Loucy (cell line): ENCODE measurements around the gene TM9SF1.

Experiments used
- H2AFZ ChIP-seq: fragments of 200-600 bp; sonication (generic); 2 replicates; pipeline ENCODE4 v1.6.0; 2016; ENCODE audit warnings: antibody characterized with exemption, mild to moderate bottlenecking, low read length, moderate library complexity
- H3F3A ChIP-seq: fragments of 200-600 bp; 2 replicates; pipeline ENCODE4 v1.6.0; 2016; ENCODE audit warnings: antibody characterized with exemption, low read depth, mild to moderate bottlenecking
- H3K27me3 ChIP-seq: fragments of 200-600 bp; sonication (generic); 2 replicates; pipeline ENCODE4 v1.6.1; 2014; ENCODE audit warnings: low read length, mild to moderate bottlenecking; ENCODE audit not compliant: insufficient read depth, poor library complexity, severe bottlenecking
- H3K36me3 ChIP-seq: fragments of 200-600 bp; sonication (generic); 2 replicates; pipeline ENCODE4 v1.6.1; 2016; ENCODE audit warnings: low read length; ENCODE audit not compliant: insufficient read depth
- H3K4me1 ChIP-seq: fragments of 200-600 bp; sonication (generic); 2 replicates; pipeline ENCODE4 v1.5.1; 2014; ENCODE audit warnings: low read length, mild to moderate bottlenecking; ENCODE audit not compliant: insufficient read depth, poor library complexity, severe bottlenecking
- H3K4me2 ChIP-seq: fragments of 200-600 bp; sonication (generic); 2 replicates; pipeline ENCODE4 v1.6.0; 2014; ENCODE audit warnings: antibody characterized with exemption, low read length, low read depth, mild to moderate bottlenecking; ENCODE audit not compliant: poor library complexity, severe bottlenecking
- H3K4me3 ChIP-seq: fragments of 200-600 bp; sonication (generic); 2 replicates; pipeline ENCODE4 v1.5.1; 2014; ENCODE audit warnings: low read length, mild to moderate bottlenecking, mixed read lengths; ENCODE audit not compliant: poor library complexity, severe bottlenecking
- H3K79me2 ChIP-seq: fragments of 200-600 bp; sonication (generic); 2 replicates; pipeline ENCODE4 v1.6.1; 2014; ENCODE audit warnings: low read length; ENCODE audit not compliant: insufficient read depth
- H3K9ac ChIP-seq: fragments of 200-600 bp; sonication (generic); 2 replicates; pipeline ENCODE4 v1.6.0; 2014; ENCODE audit warnings: mild to moderate bottlenecking, low read depth, low read length, moderate library complexity; ENCODE audit not compliant: poor library complexity, severe bottlenecking
- H3K9me2 ChIP-seq: fragments of 200-600 bp; sonication (generic); replicated peaks from 2 replicates; pipeline ENCODE4 v1.6.1; 2016; ENCODE audit warnings: low read depth, low read length, mixed read lengths
- H3K9me3 ChIP-seq: fragments of 200-600 bp; sonication (generic); 2 replicates; pipeline ENCODE4 v1.6.1; 2014; ENCODE audit warnings: mild to moderate bottlenecking, antibody characterized with exemption, low read length, low read depth; ENCODE audit not compliant: insufficient read depth
- H4K20me1 ChIP-seq: fragments of 200-600 bp; sonication (generic); 2 replicates; pipeline ENCODE4 v1.6.0; 2014; ENCODE audit warnings: antibody characterized with exemption, low read length, mild to moderate bottlenecking; ENCODE audit not compliant: insufficient read depth, poor library complexity, severe bottlenecking
- CTCF ChIP-seq: fragments of 200-600 bp; sonication (generic); conservative IDR thresholded peaks from 2 replicates; pipeline ENCODE4 v1.5.1; 2014; ENCODE audit warnings: mild to moderate bottlenecking, antibody characterized with exemption, low read length
- EZH2phosphoT487 ChIP-seq: fragments of 200-600 bp; IDR thresholded peaks from 2 replicates; pipeline ENCODE4 v1.6.1; 2018; ENCODE audit warnings: antibody characterized with exemption, mild to moderate bottlenecking, moderate library complexity, borderline replicate concordance

Gene TM9SF1

DNA sequence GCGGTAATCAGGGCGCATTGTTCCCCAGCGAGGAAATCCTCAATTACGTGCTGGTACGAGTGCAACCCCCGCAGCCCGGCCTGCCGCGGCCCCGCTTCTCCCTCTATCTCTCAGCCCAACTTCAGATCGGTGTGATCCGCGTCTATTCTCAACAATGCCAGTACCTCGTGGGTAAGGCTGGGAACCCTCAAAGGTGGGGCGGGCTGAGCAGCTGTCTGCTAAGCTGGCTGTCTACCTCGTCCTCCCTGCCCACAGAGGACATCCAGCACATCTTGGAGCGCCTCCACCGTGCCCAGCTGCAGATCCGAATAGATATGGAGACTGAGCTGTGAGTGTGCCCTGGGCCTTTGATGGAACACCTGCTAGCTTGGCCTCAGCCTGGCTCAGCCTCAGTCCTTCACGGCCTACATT, 22.4 kb downstream of the TM9SF1 start:
- TF ChIP-seq EZH2phosphoT487, result no peak
- TF ChIP-seq CTCF, result no peak
- H3K9ac ChIP-seq, result no peak overlapping the region
- no peak overlapping the region for H3K4me2 ChIP-seq

DNA sequence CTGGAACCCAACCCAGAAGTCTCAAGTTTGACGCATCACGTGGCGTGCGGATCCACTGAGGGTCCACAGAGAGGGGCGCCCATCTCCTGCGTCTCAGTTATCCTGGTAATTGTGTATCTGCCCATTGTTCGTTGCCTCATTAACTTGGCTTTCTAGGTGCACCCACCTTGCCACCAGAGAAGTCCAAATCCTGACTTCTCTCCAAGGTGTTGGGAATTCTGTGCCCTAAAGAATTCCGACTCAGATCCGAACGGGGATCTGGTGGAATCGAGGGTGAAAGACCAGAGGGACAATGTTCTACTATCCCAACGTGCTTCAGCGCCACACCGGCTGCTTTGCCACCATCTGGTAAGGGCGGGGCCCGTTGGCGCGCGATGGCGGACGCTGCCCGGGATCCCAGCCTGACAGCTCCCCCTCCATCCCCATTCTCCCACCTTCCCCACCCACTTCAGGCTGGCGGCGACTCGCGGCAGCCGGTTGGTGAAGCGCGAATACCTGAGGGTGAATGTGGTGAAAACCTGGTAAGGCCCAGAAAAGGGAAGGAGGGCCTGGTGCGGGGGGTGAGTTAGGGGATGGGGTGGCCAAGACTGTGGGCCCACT, 22.9 kb downstream of the TM9SF1 start:
- no peak overlapping the region for H2AFZ ChIP-seq
- TF ChIP-seq EZH2phosphoT487, result no peak
- TF ChIP-seq CTCF, result no peak
- H4K20me1 ChIP-seq, result no peaks in the 10 kb centered on the region
- no peaks in the 10 kb centered on the region for H3K9me3 ChIP-seq
- H3F3A ChIP-seq, result no peaks in the 10 kb centered on the region
- H3K9ac ChIP-seq, result no peak overlapping the region
- H3K9me2 ChIP-seq, result no peaks in the 10 kb centered on the region
- H3K27me3 ChIP-seq, result no peaks in the 10 kb centered on the region
- no peaks in the 10 kb centered on the region for H3K4me1 ChIP-seq
- no peak overlapping the region for H3K4me3 ChIP-seq
- no peak overlapping the region for H3K4me2 ChIP-seq
- H3K79me2 ChIP-seq, result no peaks in the 10 kb centered on the region
- no peaks in the 10 kb centered on the region for H3K36me3 ChIP-seq

More for the DNA sequence above, 22.4 kb downstream of the TM9SF1 start:
- H3K27me3 ChIP-seq, result no peaks in the 10 kb centered on the region
- H3K79me2 ChIP-seq, result no peaks in the 10 kb centered on the region
- H3K9me3 ChIP-seq, result no peaks in the 10 kb centered on the region
- no peaks in the 10 kb centered on the region for H3F3A ChIP-seq
- H3K4me3 ChIP-seq, result no peak overlapping the region
- no peaks in the 10 kb centered on the region for H3K4me1 ChIP-seq
- H3K9me2 ChIP-seq, result no peaks in the 10 kb centered on the region
- no peak overlapping the region for H2AFZ ChIP-seq
- no peaks in the 10 kb centered on the region for H4K20me1 ChIP-seq
- no peaks in the 10 kb centered on the region for H3K36me3 ChIP-seq

DNA sequence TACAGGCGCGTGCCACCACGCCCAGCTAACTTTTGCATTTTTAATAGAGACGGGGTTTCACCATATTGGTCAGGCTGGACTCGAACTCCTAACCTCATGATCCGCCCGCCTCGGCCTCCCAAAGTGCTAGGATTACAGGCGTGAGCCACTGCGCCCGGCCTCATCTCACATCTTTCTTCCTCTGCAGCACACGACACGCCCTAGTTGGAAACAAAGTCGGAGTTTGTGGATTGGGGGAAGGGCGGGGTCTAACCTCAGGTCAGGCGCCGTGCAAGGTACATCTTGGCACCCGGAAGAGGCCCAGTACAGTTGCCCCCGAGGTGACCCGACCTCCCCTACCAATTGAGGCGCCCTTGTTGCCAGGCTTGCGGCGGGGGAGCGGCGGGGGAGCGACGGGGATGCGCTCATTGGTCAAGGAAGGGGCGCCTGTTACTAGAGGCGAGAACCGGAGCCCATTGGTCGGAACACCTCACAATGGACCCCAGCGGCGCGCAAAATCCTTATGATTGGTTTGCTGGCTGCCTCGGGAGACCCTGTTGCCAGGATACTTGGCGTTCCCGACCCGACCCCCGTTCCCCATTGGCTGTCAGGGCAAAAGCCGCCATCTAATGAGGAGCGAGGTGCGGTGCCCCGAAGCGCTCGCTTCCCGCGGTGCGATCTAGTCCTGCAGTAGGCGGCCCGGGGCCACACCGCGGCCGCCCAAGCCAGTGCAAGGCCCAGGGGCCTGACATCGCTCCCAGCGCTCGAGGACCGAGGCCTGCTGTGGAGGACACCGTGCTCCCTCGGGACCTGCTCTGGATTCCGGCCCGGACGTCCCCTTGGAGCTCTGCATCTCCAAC, 23.6 kb downstream of the TM9SF1 start, which contains the start of gene REC8:
Gene REC8 (plus strand): TSS at position 659 of the 839 bp plus-strand sequence. CDS start 473 bp downstream, outside the sequence.
- Histone ChIP-seq H3K9ac (no peak within 1 kb of the TSS), H3K9me3 (no peaks in the 10 kb centered on the region), H4K20me1 (no peaks in the 10 kb centered on the region), H3K27me3 (no peaks in the 10 kb centered on the region), H3K36me3 (no peaks in the 10 kb centered on the region), H3K79me2 (no peaks in the 10 kb centered on the region), H3K4me1 (no peaks in the 10 kb centered on the region), H3K4me3 (no peak within 1 kb of the TSS), H3K4me2 (no peak within 1 kb of the TSS), H3F3A (no peaks in the 10 kb centered on the region), H2AFZ (no peak within 1 kb of the TSS), H3K9me2 (no peaks in the 10 kb centered on the region)
- no peak for TF ChIP-seq EZH2phosphoT487
- TF ChIP-seq CTCF, result no peak
